Testis (tissue), 3 donors: Measurements from ENCODE around the gene EHD4. TPM values are rescaled to one million over a fixed set of nuclear protein-coding genes. Genes with fewer than 3 reads are reported as not detected.

Experiments used
- DNase-seq: peaks from one replicate; pipeline ENCODE4 v3.0.0-alpha.2; 2019
- H3K27ac ChIP-seq, 2 donors: fragments of 200-600 bp; sonication (generic); one replicate each; pipeline ENCODE4 v1.5.1; 2019
- H3K27me3 ChIP-seq: fragments of 200-600 bp; sonication (generic); one replicate; pipeline ENCODE4 v1.5.1; 2019
- H3K36me3 ChIP-seq: fragments of 200-600 bp; sonication (generic); one replicate; pipeline ENCODE4 v1.5.1; 2017; ENCODE audit warnings: low read depth; ENCODE audit errors: missing control alignments
- H3K4me1 ChIP-seq: fragments of 200-600 bp; sonication (generic); one replicate; pipeline ENCODE4 v1.5.1; 2019
- H3K4me3 ChIP-seq, 2 donors: fragments of 200-600 bp; sonication (generic); one replicate each; pipeline ENCODE4 v1.5.1; 2017 to 2019
- H3K9me3 ChIP-seq: fragments of 200-600 bp; sonication (generic); one replicate; pipeline ENCODE4 v1.5.1; 2017
- CTCF ChIP-seq, 3 experiments: fragments of 450-650 bp in 2 of 3; fragments of 200-600 bp in 1 of 3; sonication (generic) in 1 of 3; IDR thresholded peaks; one replicate each; pipeline ENCODE4 v1.5.1; 2016 to 2019; ENCODE audit warnings: antibody characterized with exemption in 3 of 3, mild to moderate bottlenecking in 2 of 3, moderate library complexity in 1 of 3
- POLR2A ChIP-seq: fragments of 450-650 bp; IDR thresholded peaks from one replicate; pipeline ENCODE4 v1.6.1; 2017; ENCODE audit warnings: antibody characterized with exemption, mild to moderate bottlenecking, moderate library complexity
- WGBS, 2 donors: methylation state at CpG; one replicate each; pipeline ENCODE4 v1.1.5; 2018; 5-methylcytosine and 5-hydroxymethylcytosine counted together
- intact Hi-C: fragments of 100-400 bp; cut with DNase I; formaldehyde crosslinking; loops from one replicate; pipeline ENCODE4 v1.15.1; 2023; ENCODE audit warnings: low total_unique reads
- polyA plus RNA-seq: library from polyadenylated mRNA; stranded (reverse); fragments of 350-450 nt; fragmentation: Illumina TruSeq; extraction: RNeasy Lipid Tissue Mini Kit (QIAGEN cat#74804); gene quantifications from one replicate; pipeline ENCODE4 v1.2.3, GENCODE V29; 2014; ENCODE audit warnings: low read depth, low replicate concordance; ENCODE audit not compliant: insufficient read depth
- total RNA-seq, 2 donors: library from RNA; depleted of rRNA; stranded (reverse); fragments of >200 nt; gene quantifications; one replicate each; pipeline ENCODE4 v1.2.3, GENCODE V29; 2016

Gene EHD4
- total and polyA plus RNA-seq, 3 donors from 2014 or later, result 8.0 to 10.2 (median 9.4) TPM

GRCh38 chr15:41881086-41881485, 91.3 kb downstream of the EHD4 start:
- WGBS, 2 donors, result 85 to 86% methylated on average over 4 to 8 of the region's 8 CpGs
- no peak for DNase-seq
- Histone ChIP-seq H3K4me1 (peaks cover 16% of the 10 kb centered on the region), H3K27ac (no peak overlapping the region), H3K27me3 (no peaks in the 10 kb centered on the region), H3K9me3 (no peaks in the 10 kb centered on the region), H3K4me3 (no peak overlapping the region), H3K36me3 (no peaks in the 10 kb centered on the region)
- intact Hi-C loops, result no loop called here
- TF ChIP-seq CTCF (IDR thresholded peaks at IDR 0.05), result no peak
- TF ChIP-seq POLR2A, result no peak

GRCh38 chr15:41880156-41880877, 92.0 kb downstream of the EHD4 start:
- Histone ChIP-seq H3K27me3 (no peaks in the 10 kb centered on the region), H3K4me1 (peaks cover 16% of the 10 kb centered on the region), H3K27ac (no peak overlapping the region), H3K4me3 (no peak overlapping the region), H3K36me3 (no peaks in the 10 kb centered on the region), H3K9me3 (no peaks in the 10 kb centered on the region)
- WGBS, 2 donors, result 93 to 97% methylated on average over 6 to 10 of the region's 10 CpGs
- TF ChIP-seq POLR2A (no peak), CTCF (IDR thresholded peaks at IDR 0.05) (no peak)
- intact Hi-C loops, result no loop called here
- DNase-seq, result no peak

- DNase-seq, result no peak
- TF ChIP-seq POLR2A, result no peak
- no peak for TF ChIP-seq CTCF (IDR thresholded peaks at IDR 0.05)
- intact Hi-C loops, result no loop called here
These were observed 93.0 kb downstream of the EHD4 start for GRCh38 chr15:41879321-41879845.

GRCh38 chr15:41878355-41878699, 94.0 kb downstream of the EHD4 start:
- 50 to 87% methylated on average over 3 to 10 of the region's 10 CpGs for WGBS, 2 donors
- Histone ChIP-seq H3K4me3 (no peak overlapping the region), H3K36me3 (no peaks in the 10 kb centered on the region), H3K27me3 (no peaks in the 10 kb centered on the region), H3K27ac (no peak overlapping the region), H3K4me1 (peaks cover 14% of the 10 kb centered on the region), H3K9me3 (no peaks in the 10 kb centered on the region)
- peak; percentile 43 for DNase-seq
- intact Hi-C loops, result no loop called here
- TF ChIP-seq CTCF (IDR thresholded peaks at IDR 0.05) (no peak), POLR2A (no peak)

More at GRCh38 chr15:41879321-41879845, 93.0 kb downstream of the EHD4 start:
- Histone ChIP-seq H3K27ac (no peak overlapping the region), H3K4me1 (peaks cover 16% of the 10 kb centered on the region), H3K27me3 (no peaks in the 10 kb centered on the region), H3K9me3 (no peaks in the 10 kb centered on the region), H3K36me3 (no peaks in the 10 kb centered on the region), H3K4me3 (no peak overlapping the region)
- 94 to 98% methylated on average over 4 to 10 of the region's 10 CpGs for WGBS, 2 donors
